ENCODE measurements around the gene MRPS18A. TPM values are rescaled to one million over a fixed set of nuclear protein-coding genes. Genes with fewer than 3 reads are reported as not detected.

MRPS18A gene
- total and polyA plus RNA-seq, 2 of the 13 experiments (the other 11 are each of a cell fraction or from before 2014, with no cell fraction given) = 87.8 to 89.1 TPM

DNA sequence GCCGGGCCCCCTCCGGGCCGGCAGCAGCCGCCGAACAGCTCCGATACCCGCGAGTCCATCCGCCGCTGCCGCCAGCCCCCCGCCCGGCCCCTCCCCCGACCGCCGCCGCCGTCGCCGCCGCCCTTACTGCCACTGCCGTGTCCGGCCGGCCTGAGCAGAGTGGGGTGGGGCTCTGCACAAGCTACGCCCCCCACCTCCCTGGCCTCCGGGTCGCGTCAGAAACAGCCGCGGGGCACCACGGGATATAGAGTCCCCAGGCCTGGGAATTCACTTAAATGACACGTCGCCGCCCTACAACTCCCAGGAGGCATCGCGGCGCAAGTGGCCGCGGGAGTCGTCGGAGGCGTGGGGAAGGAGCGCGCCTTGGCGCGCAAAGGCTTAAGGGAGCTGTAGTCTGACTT, 58.5 kb downstream of the MRPS18A start, which contains the start of gene GTPBP2 (continued):
- TF ChIP-seq HNRNPH1 (optimal IDR thresholded peaks at IDR 0.05; ENCODE audit: low read depth, low read length) (no peak), TEAD2 (CRISPR knock-in tag; IDR thresholded peaks at IDR 0.05) (no peak), KAT2B (IDR thresholded peaks at IDR 0.05; ENCODE audit: borderline replicate concordance, low read depth, low read length) (no peak), SNAI1 (CRISPR knock-in tag; IDR thresholded peaks at IDR 0.05; ENCODE audit: borderline replicate concordance) (no peak), TCF7L2 (IDR thresholded peaks at IDR 0.05; ENCODE audit: low read depth, low read length) (no peak), CREB1 (IDR thresholded peaks at IDR 0.05) (peak; percentile 92), CREB1 (CRISPR knock-in tag; IDR thresholded peaks at IDR 0.05) (peak; percentile 95), RXRA (CRISPR knock-in tag; IDR thresholded peaks at IDR 0.05) (no peak; the same call in 1 of the 2 replicates), ZNF557 (CRISPR knock-in tag; IDR thresholded peaks at IDR 0.05) (no peak), ZNF615 (CRISPR knock-in tag; IDR thresholded peaks at IDR 0.05; ENCODE audit: borderline replicate concordance) (no peak), MTA3 (CRISPR knock-in tag; IDR thresholded peaks at IDR 0.05) (no peak), GATAD2A (CRISPR knock-in tag; IDR thresholded peaks at IDR 0.05) (no peak), CCAR2 (optimal IDR thresholded peaks at IDR 0.05; ENCODE audit: low read depth, low read length) (no peak), ZNF773 (CRISPR knock-in tag; IDR thresholded peaks at IDR 0.05; ENCODE audit: borderline replicate concordance) (no peak), NPAS2 (CRISPR knock-in tag; IDR thresholded peaks at IDR 0.05; ENCODE audit: borderline replicate concordance) (no peak), BRCA1 (CRISPR knock-in tag; IDR thresholded peaks at IDR 0.05) (no peak), FOXP1 (IDR thresholded peaks at IDR 0.05) (no peak), FOXP1 (CRISPR knock-in tag; IDR thresholded peaks at IDR 0.05) (peak; percentile 38; the same call in 1 of the 2 replicates), NFE2L1 (CRISPR knock-in tag; IDR thresholded peaks at IDR 0.05; ENCODE audit: borderline replicate concordance) (no peak), ZNF317 (CRISPR knock-in tag; IDR thresholded peaks at IDR 0.05) (no peak), GPN1 (CRISPR knock-in tag; IDR thresholded peaks at IDR 0.05; ENCODE audit: borderline replicate concordance) (no peak), RAD51 (IDR thresholded peaks at IDR 0.05; ENCODE audit: borderline replicate concordance) (no peak), BRD4 (CRISPR knock-in tag; IDR thresholded peaks at IDR 0.05) (no peak)
- TF ChIP-seq, protein P1, sequence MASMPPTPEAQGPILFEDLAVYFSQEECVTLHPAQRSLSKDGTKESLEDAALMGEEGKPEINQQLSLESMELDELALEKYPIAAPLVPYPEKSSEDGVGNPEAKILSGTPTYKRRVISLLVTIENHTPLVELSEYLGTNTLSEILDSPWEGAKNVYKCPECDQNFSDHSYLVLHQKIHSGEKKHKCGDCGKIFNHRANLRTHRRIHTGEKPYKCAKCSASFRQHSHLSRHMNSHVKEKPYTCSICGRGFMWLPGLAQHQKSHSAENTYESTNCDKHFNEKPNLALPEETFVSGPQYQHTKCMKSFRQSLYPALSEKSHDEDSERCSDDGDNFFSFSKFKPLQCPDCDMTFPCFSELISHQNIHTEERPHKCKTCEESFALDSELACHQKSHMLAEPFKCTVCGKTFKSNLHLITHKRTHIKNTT (CRISPR knock-in tag; IDR thresholded peaks at IDR 0.05) = no peak
- TF ChIP-seq, protein P2, sequence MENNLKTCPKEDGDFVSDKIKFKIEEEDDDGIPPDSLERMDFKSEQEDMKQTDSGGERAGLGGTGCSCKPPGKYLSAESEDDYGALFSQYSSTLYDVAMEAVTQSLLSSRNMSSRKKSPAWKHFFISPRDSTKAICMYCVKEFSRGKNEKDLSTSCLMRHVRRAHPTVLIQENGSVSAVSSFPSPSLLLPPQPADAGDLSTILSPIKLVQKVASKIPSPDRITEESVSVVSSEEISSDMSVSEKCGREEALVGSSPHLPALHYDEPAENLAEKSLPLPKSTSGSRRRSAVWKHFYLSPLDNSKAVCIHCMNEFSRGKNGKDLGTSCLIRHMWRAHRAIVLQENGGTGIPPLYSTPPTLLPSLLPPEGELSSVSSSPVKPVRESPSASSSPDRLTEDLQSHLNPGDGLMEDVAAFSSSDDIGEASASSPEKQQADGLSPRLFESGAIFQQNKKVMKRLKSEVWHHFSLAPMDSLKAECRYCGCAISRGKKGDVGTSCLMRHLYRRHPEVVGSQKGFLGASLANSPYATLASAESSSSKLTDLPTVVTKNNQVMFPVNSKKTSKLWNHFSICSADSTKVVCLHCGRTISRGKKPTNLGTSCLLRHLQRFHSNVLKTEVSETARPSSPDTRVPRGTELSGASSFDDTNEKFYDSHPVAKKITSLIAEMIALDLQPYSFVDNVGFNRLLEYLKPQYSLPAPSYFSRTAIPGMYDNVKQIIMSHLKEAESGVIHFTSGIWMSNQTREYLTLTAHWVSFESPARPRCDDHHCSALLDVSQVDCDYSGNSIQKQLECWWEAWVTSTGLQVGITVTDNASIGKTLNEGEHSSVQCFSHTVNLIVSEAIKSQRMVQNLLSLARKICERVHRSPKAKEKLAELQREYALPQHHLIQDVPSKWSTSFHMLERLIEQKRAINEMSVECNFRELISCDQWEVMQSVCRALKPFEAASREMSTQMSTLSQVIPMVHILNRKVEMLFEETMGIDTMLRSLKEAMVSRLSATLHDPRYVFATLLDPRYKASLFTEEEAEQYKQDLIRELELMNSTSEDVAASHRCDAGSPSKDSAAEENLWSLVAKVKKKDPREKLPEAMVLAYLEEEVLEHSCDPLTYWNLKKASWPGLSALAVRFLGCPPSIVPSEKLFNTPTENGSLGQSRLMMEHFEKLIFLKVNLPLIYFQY (CRISPR knock-in tag; IDR thresholded peaks at IDR 0.05; ENCODE audit: borderline replicate concordance) = 0 out of 2 replicates have a peak, but pooled peaks have one; percentile 47
- TF ChIP-seq, protein P3, sequence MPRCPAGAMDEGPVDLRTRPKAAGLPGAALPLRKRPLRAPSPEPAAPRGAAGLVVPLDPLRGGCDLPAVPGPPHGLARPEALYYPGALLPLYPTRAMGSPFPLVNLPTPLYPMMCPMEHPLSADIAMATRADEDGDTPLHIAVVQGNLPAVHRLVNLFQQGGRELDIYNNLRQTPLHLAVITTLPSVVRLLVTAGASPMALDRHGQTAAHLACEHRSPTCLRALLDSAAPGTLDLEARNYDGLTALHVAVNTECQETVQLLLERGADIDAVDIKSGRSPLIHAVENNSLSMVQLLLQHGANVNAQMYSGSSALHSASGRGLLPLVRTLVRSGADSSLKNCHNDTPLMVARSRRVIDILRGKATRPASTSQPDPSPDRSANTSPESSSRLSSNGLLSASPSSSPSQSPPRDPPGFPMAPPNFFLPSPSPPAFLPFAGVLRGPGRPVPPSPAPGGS (CRISPR knock-in tag; IDR thresholded peaks at IDR 0.05) = no peak
- TF ChIP-seq, protein P4, sequence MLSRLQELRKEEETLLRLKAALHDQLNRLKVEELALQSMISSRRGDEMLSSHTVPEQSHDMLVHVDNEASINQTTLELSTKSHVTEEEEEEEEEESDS (CRISPR knock-in tag; IDR thresholded peaks at IDR 0.05; ENCODE audit: borderline replicate concordance) = no peak

All from HepG2 (cell line).